RWPE1 (cell line): ENCODE measurements around the gene PKIG.

Source experiments
- CTCF ChIA-PET: fragments of 350-600 bp; sonication (Branson Sonifier 250); formaldehyde crosslinking; extraction: SDS; loops from one replicate; lab custom pipeline; 2021; lab: Yijun Ruan, JAX
- POLR2A ChIA-PET: fragments of 400-600 bp; formaldehyde crosslinking; extraction: SDS; loops from one replicate; lab custom pipeline; 2020; ENCODE audit warnings: antibody characterized with exemption; ENCODE audit not compliant: low non-redundant PET; lab: Yijun Ruan, JAX
- DNase-seq: peaks from one replicate; pipeline ENCODE4 v3.0.0; 2012; ENCODE audit warnings: low spot score
- H3K27ac ChIP-seq: fragments of 450-650 bp; 2 replicates; pipeline ENCODE4 v1.5.1; 2017
- CTCF ChIP-seq: fragments of 450-650 bp; conservative IDR thresholded peaks from 2 replicates; pipeline ENCODE4 v1.5.1; 2017; ENCODE audit warnings: low read depth, mild to moderate bottlenecking

PKIG gene

GRCh38 chr20:44573501-44573869, 8.9 kb upstream of the PKIG start:
- CTCF ChIA-PET = interaction anchor here (0.9 to 1.0 kb wide), 2 partner anchors 37 to 40 kb away, joined by 4 to 5 read pairs; no protein-coding TSS in a partner anchor
- DNase-seq = no peak
- POLR2A ChIA-PET = interaction anchor here (0.5 kb wide), 1 partner anchor 359 kb away, joined by 3 read pairs; no protein-coding TSS in a partner anchor
- TF ChIP-seq CTCF = no peak
- H3K27ac ChIP-seq = no peak overlapping the region

- TF ChIP-seq CTCF = no peak
- no peak for DNase-seq
- POLR2A ChIA-PET = no interaction called here
- CTCF ChIA-PET = interaction anchor here (0.6 kb wide), 1 partner anchor 182 kb away, joined by 3 read pairs; no protein-coding TSS in a partner anchor
- no peak overlapping the region for H3K27ac ChIP-seq
These were observed 8.0 kb upstream of the PKIG start for GRCh38 chr20:44574372-44574771.

- ChIA-PET CTCF (interaction anchor here (0.6 to 1.1 kb wide), 3 partner anchors 8 to 735 kb away, joined by 3 to 4 read pairs (median 4); no protein-coding TSS in a partner anchor), POLR2A (no interaction called here)
- no peak overlapping the region for H3K27ac ChIP-seq
- DNase-seq = no peak
- TF ChIP-seq CTCF = no peak
These were observed 6.1 kb upstream of the PKIG start for GRCh38 chr20:44576297-44576696.

GRCh38 chr20:44579313-44580081, 2.9 kb upstream of the PKIG start:
- CTCF ChIA-PET = interaction anchor here (0.6 kb wide), 1 partner anchor 193 kb away, joined by 3 read pairs; no protein-coding TSS in a partner anchor
- no peak for TF ChIP-seq CTCF
- POLR2A ChIA-PET = no interaction called here
- no peak for DNase-seq
- H3K27ac ChIP-seq = no peak overlapping the region

- ChIA-PET POLR2A (no interaction called here), CTCF (no interaction called here)
- DNase-seq = no peak
- no peak for TF ChIP-seq CTCF
- H3K27ac ChIP-seq = no peak overlapping the region
These were observed 1.7 kb upstream of the PKIG start for GRCh38 chr20:44580581-44581268.

GRCh38 chr20:44581515-44581914, 864 bp upstream of the PKIG start:
- no peak for TF ChIP-seq CTCF
- CTCF ChIA-PET = no interaction called here
- POLR2A ChIA-PET = no interaction called here
- no peak overlapping the region for H3K27ac ChIP-seq
- DNase-seq = no peak
